ENCODE data around the gene RFX4. TPM values are rescaled to one million over a fixed set of nuclear protein-coding genes. Genes with fewer than 3 reads are reported as not detected.
"Not testable (repeated sequence)": the region's sequence is repeated elsewhere in the genome, so short reads cannot be mapped to it uniquely, and the experiment has no call there.

Gene RFX4
- total RNA-seq, 1 donor from 2014 or later: 53.8 TPM

DNA sequence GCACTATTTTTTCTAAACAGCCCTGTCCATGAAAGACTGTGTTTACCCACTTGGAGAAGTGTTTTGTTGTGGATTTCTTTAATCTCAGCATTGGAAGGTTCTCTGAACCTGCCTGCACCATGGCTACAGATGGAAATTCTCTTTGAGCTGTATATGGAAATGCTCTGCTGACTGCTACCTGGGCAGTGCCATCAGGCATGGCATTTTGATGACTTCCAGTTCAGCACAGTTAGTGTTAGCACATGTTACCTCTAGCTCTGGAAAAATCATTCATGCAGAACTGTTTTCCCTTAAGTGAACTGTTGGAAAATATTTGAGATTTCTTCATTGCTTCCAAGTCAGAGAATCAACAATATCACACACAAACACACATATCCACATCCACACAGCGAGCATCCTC lies 139.1 kb downstream of the RFX4 start:
- no peak overlapping the region for H3K27ac Mint-ChIP-seq (ENCODE audit: unreplicated experiment)
- TF ChIP-seq, protein P1, sequence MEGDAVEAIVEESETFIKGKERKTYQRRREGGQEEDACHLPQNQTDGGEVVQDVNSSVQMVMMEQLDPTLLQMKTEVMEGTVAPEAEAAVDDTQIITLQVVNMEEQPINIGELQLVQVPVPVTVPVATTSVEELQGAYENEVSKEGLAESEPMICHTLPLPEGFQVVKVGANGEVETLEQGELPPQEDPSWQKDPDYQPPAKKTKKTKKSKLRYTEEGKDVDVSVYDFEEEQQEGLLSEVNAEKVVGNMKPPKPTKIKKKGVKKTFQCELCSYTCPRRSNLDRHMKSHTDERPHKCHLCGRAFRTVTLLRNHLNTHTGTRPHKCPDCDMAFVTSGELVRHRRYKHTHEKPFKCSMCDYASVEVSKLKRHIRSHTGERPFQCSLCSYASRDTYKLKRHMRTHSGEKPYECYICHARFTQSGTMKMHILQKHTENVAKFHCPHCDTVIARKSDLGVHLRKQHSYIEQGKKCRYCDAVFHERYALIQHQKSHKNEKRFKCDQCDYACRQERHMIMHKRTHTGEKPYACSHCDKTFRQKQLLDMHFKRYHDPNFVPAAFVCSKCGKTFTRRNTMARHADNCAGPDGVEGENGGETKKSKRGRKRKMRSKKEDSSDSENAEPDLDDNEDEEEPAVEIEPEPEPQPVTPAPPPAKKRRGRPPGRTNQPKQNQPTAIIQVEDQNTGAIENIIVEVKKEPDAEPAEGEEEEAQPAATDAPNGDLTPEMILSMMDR (conservative IDR thresholded peaks at IDR 0.05): no peak
- H3K4me1 Mint-ChIP-seq: peaks cover 36% of the 10 kb centered on the region
- peaks cover 16% of the 10 kb centered on the region for H3K36me3 Mint-ChIP-seq (ENCODE audit: low read depth)
- no peaks in the 10 kb centered on the region for H3K9me3 Mint-ChIP-seq
- H3K4me3 Mint-ChIP-seq: no peak overlapping the region
- DNase-seq (ENCODE audit: low read depth, low spot score): no peak
- H3K27me3 Mint-ChIP-seq (ENCODE audit: low read depth): no peaks in the 10 kb centered on the region

DNA sequence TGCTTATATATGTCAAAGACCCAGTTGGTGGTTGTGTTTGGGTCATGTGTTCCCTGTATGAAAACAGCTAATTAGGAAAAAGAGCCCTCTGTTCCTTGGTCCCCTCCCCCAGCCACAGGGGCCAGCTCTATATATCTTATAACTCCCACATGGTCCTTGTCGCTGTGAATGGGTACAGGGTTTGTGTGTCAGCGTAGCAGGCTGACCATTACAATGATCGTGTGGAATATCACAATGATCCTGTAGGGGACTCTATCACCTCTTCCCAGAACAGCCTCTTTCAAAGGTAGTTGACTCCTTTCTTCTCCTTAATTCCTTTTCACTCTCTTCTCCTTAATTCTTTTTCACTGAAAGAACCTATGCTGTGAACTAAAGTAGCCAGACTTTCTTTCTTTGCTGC lies 140.0 kb downstream of the RFX4 start:
- TF ChIP-seq, protein P1 (conservative IDR thresholded peaks at IDR 0.05): no peak
- no peak for DNase-seq (ENCODE audit: low read depth, low spot score)
- peaks cover 16% of the 10 kb centered on the region for H3K36me3 Mint-ChIP-seq (ENCODE audit: low read depth)
- peaks cover 36% of the 10 kb centered on the region for H3K4me1 Mint-ChIP-seq
- H3K27ac Mint-ChIP-seq (ENCODE audit: unreplicated experiment): peak overlapping the region; percentile 43
- no peaks in the 10 kb centered on the region for H3K27me3 Mint-ChIP-seq (ENCODE audit: low read depth)
- H3K4me3 Mint-ChIP-seq: peak overlapping the region; percentile 17
- H3K9me3 Mint-ChIP-seq: no peaks in the 10 kb centered on the region

DNA sequence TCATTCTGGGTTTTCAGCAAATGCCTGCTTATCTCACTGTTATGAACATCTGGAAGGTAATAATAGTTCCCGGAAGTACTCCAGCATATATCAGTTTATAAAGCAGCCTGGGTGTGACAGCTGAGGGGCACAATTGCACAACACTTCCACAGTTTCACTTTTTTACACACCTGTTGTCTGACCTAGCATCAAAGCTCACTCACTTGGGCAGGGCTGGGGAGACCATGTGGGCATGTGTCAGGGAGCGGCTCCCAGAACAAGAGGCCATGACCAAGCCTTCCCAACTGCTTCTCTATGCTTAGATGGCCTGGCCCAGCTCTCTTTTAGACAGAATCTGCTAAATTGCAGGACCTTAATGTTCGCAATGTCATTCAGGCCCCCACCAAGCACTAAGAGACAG lies 140.6 kb downstream of the RFX4 start:
- Mint-ChIP-seq H3K27me3 (ENCODE audit: low read depth) (no peaks in the 10 kb centered on the region), H3K4me1 (peaks cover 36% of the 10 kb centered on the region)

DNA sequence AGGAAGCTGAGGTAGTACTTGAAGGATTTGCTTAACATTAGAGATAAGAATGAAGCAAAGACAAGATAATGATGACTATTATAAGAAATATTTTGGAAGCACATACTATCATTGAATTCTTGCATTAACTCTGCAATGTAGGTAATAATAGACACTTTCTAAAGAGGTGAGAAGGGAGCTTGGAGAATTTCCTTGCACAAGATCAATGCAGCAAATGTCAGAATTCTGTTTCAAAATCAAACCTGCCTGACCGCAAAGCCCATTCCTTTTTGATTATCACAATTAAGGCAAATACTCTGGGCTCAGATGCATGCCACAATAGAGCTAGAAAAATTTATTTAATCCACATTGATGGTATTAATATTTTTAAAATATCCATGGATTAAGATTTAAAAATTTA lies 141.3 kb downstream of the RFX4 start:
- Mint-ChIP-seq H3K9me3 (no peaks in the 10 kb centered on the region), H3K27me3 (ENCODE audit: low read depth) (no peaks in the 10 kb centered on the region), H3K36me3 (ENCODE audit: low read depth) (peaks cover 17% of the 10 kb centered on the region), H3K4me3 (no peak overlapping the region), H3K27ac (ENCODE audit: unreplicated experiment) (no peak overlapping the region), H3K4me1 (peaks cover 36% of the 10 kb centered on the region)
- DNase-seq (ENCODE audit: low read depth, low spot score): no peak
- TF ChIP-seq, protein P1 (conservative IDR thresholded peaks at IDR 0.05): no peak

More for the DNA sequence above, 140.6 kb downstream of the RFX4 start:
- TF ChIP-seq, protein P1 (conservative IDR thresholded peaks at IDR 0.05): no peak
- H3K4me3 Mint-ChIP-seq: no peak overlapping the region
- no peaks in the 10 kb centered on the region for H3K9me3 Mint-ChIP-seq
- H3K27ac Mint-ChIP-seq (ENCODE audit: unreplicated experiment): no peak overlapping the region
- no peak for DNase-seq (ENCODE audit: low read depth, low spot score)
- H3K36me3 Mint-ChIP-seq (ENCODE audit: low read depth): peaks cover 17% of the 10 kb centered on the region

DNA sequence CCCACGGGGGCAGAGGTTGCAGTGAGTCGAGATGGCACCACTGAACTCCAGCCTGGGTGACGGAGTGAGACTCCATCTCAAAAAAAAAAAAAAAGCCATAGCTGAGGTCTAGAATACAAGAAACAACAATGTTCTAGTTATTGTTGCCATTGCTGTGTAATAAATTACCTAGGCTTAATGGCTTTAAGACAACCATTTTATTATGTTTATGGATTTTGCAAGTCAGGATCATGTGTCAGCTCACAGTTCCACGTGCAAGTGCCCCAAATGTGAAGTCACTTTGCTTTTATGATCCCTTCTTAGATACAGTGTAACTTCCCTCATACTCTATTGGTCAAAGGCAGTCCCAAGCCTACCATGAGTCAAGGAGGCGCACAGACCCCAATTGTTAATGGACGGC lies 142.1 kb downstream of the RFX4 start:
- Mint-ChIP-seq H3K4me1 (peaks cover 36% of the 10 kb centered on the region), H3K27ac (ENCODE audit: unreplicated experiment) (no peak overlapping the region), H3K36me3 (ENCODE audit: low read depth) (peaks cover 17% of the 10 kb centered on the region), H3K9me3 (no peaks in the 10 kb centered on the region), H3K27me3 (ENCODE audit: low read depth) (no peaks in the 10 kb centered on the region), H3K4me3 (no peak overlapping the region)
- DNase-seq (ENCODE audit: low read depth, low spot score): no peak
- TF ChIP-seq, protein P1 (conservative IDR thresholded peaks at IDR 0.05): no peak

DNA sequence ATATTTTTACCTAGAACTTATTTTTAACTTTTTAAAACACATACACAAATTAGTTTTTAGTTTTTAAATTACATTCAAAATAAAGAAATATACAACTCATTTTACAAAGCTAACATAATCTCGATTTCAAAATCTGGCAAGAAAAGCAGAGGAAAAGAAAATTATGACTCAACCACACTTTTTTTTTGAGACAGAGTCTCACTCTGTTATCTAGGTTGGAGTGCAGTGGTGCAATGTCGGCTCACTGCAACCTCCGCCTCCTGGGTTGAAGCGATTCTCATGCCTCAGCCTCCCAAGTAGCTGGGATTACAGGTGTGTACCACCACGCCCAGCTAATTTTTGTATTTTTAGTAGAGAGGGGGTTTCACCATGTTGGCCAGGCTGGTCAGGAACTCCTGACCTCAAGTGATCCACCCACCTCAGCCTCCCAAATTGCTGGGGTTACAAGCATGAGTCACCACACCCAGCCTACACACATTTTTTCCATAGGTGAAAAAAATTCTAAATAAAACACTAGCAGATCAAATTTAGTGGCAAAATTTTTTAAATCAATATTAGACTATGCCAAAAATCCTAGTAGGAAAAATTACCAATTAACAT lies 143.9 kb downstream of the RFX4 start:
- Mint-ChIP-seq H3K4me1 (peaks cover 25% of the 10 kb centered on the region), H3K36me3 (ENCODE audit: low read depth) (peaks cover 24% of the 10 kb centered on the region)
- H3K9me3 Mint-ChIP-seq; DNase-seq (ENCODE audit: low read depth, low spot score); H3K4me3 Mint-ChIP-seq; H3K27ac Mint-ChIP-seq (ENCODE audit: unreplicated experiment); H3K27me3 Mint-ChIP-seq (ENCODE audit: low read depth): not testable (repeated sequence)
